GM21619 (cell line): ENCODE data around the gene SYCP2.

Experiments
- ATAC-seq: cut with Tn5 transposase; IDR thresholded peaks from one replicate; pipeline ENCODE4 v1.9.1; 2021; ENCODE audit not compliant: unreplicated experiment

Gene SYCP2

GRCh38 chr20:59836767-59837166 lies 96.7 kb downstream of the SYCP2 start:
- ATAC-seq, result no peak

- ATAC-seq, result no peak
Measured at GRCh38 chr20:59835448-59836395, 97.7 kb downstream of the SYCP2 start.

- ATAC-seq, result no peak
Measured at GRCh38 chr20:59835057-59835447, 98.4 kb downstream of the SYCP2 start.

- no peak for ATAC-seq
Measured at GRCh38 chr20:59832406-59833363, 100.8 kb downstream of the SYCP2 start.

- ATAC-seq, result no peak
Measured at GRCh38 chr20:59831916-59832270, 101.5 kb downstream of the SYCP2 start.

- ATAC-seq, result no peak
Measured at GRCh38 chr20:59831024-59831915, 102.2 kb downstream of the SYCP2 start.

GRCh38 chr20:59830665-59831023 lies 102.8 kb downstream of the SYCP2 start:
- no peak for ATAC-seq

- ATAC-seq, result no peak
Measured at GRCh38 chr20:59829786-59830664, 103.4 kb downstream of the SYCP2 start.

GRCh38 chr20:59829054-59829785 lies 104.2 kb downstream of the SYCP2 start:
- ATAC-seq, result no peak

- ATAC-seq, result no peak
Measured at GRCh38 chr20:59828125-59829053, 105.0 kb downstream of the SYCP2 start.

- ATAC-seq, result no peak
Measured at GRCh38 chr20:59827138-59828056, 106.0 kb downstream of the SYCP2 start.

- ATAC-seq, result no peak
Measured at GRCh38 chr20:59825944-59826759, 107.3 kb downstream of the SYCP2 start.

- no peak for ATAC-seq
Measured at GRCh38 chr20:59825563-59825920, 107.9 kb downstream of the SYCP2 start.

GRCh38 chr20:59824711-59825562 lies 108.5 kb downstream of the SYCP2 start:
- ATAC-seq, result no peak

- ATAC-seq, result no peak
Measured at GRCh38 chr20:59823491-59824259, 109.8 kb downstream of the SYCP2 start.
